Neural cell (in vitro differentiated cells): Measurements from ENCODE around the gene FGF12. TPM values are rescaled to one million over a fixed set of nuclear protein-coding genes. Genes with fewer than 3 reads are reported as not detected.

Source experiments
- H2AFZ ChIP-seq: fragments of 200-600, 300-800 bp; sonication (generic), shearing (Covaris generic); 2 replicates; pipeline ENCODE4 v1.6.0; 2014; ENCODE audit warnings: low read depth, mild to moderate bottlenecking, antibody characterized with exemption, low read length, moderate library complexity
- H3F3A ChIP-seq: fragments of 200-600 bp; shearing (Covaris generic); 2 replicates; pipeline ENCODE4 v1.6.1; 2016; ENCODE audit warnings: mild to moderate bottlenecking, moderate library complexity, mixed read lengths, antibody characterized with exemption, low read length; ENCODE audit not compliant: insufficient read depth, poor library complexity, severe bottlenecking
- H3K27ac ChIP-seq: fragments of 200-600, 300-800 bp; sonication (generic), shearing (Covaris generic); 2 replicates; pipeline ENCODE4 v1.5.1; 2014; ENCODE audit warnings: mild to moderate bottlenecking, low read length, moderate library complexity
- H3K27me3 ChIP-seq: fragments of 300-800, 200-600 bp; sonication (generic), shearing (Covaris generic); 2 replicates; pipeline ENCODE4 v1.6.0; 2014; ENCODE audit warnings: mild to moderate bottlenecking, low read depth, low read length, moderate library complexity; ENCODE audit not compliant: insufficient read depth
- H3K36me3 ChIP-seq: fragments of 300-800, 200-600 bp; sonication (generic), shearing (Covaris generic); 2 replicates; pipeline ENCODE4 v1.5.1; 2014; ENCODE audit warnings: mild to moderate bottlenecking, antibody characterized with exemption, low read length, moderate library complexity; ENCODE audit not compliant: insufficient read depth
- H3K4me2 ChIP-seq: fragments of 300-800, 200-600 bp; sonication (generic), shearing (Covaris generic); 2 replicates; pipeline ENCODE4 v1.6.0; 2014; ENCODE audit warnings: mild to moderate bottlenecking, low read length
- H3K4me3 ChIP-seq: fragments of 300-800, 200-600 bp; sonication (generic), shearing (Covaris generic); 2 replicates; pipeline ENCODE4 v1.5.1; 2014; ENCODE audit warnings: mild to moderate bottlenecking, low read length, moderate library complexity
- H3K79me2 ChIP-seq: fragments of 200-600 bp; shearing (Covaris generic); replicated peaks from 2 replicates; pipeline ENCODE4 v1.6.0; 2014; ENCODE audit warnings: mild to moderate bottlenecking, low read length, moderate library complexity; ENCODE audit not compliant: insufficient read depth
- H3K9ac ChIP-seq: fragments of 300-800, 200-600 bp; sonication (generic), shearing (Covaris generic); 2 replicates; pipeline ENCODE4 v1.6.1; 2016; ENCODE audit warnings: mild to moderate bottlenecking, low read length, mixed read lengths
- H3K9me2 ChIP-seq: fragments of 200-600 bp; shearing (Covaris generic); 2 replicates; pipeline ENCODE4 v1.6.1; 2016; ENCODE audit warnings: mild to moderate bottlenecking, low read length, mixed read lengths; ENCODE audit not compliant: insufficient read depth
- H3K9me3 ChIP-seq: fragments of 200-600, 300-800 bp; sonication (generic), shearing (Covaris generic); 2 replicates; pipeline ENCODE4 v1.6.1; 2016; ENCODE audit warnings: mild to moderate bottlenecking, mixed run types, low read length, moderate library complexity, mixed read lengths
- H4K20me1 ChIP-seq: fragments of 200-600 bp; shearing (Covaris generic); 2 replicates; pipeline ENCODE4 v1.6.1; 2016; ENCODE audit warnings: mild to moderate bottlenecking, mixed run types; ENCODE audit not compliant: insufficient read depth
- EP300 ChIP-seq: fragments of 450-650 bp; conservative IDR thresholded peaks from 2 replicates; pipeline ENCODE4 v1.6.1; 2014; ENCODE audit warnings: antibody characterized with exemption, mild to moderate bottlenecking, moderate library complexity; ENCODE audit not compliant: poor library complexity, severe bottlenecking
- EZH2 ChIP-seq: fragments of 200-600, 300-800 bp; shearing (Covaris generic), sonication (generic); IDR thresholded peaks from 2 replicates; pipeline ENCODE4 v1.6.1; 2014; ENCODE audit warnings: antibody characterized with exemption, low read length, borderline replicate concordance, mild to moderate bottlenecking; ENCODE audit not compliant: insufficient read depth, poor library complexity, severe bottlenecking
- POLR2AphosphoS5 ChIP-seq: IDR thresholded peaks from 2 replicates; pipeline ENCODE4 v1.6.1; 2012
- RAD21 ChIP-seq: fragments of 450-650 bp; conservative IDR thresholded peaks from 2 replicates; pipeline ENCODE4 v1.6.1; 2014; ENCODE audit warnings: antibody characterized with exemption, mild to moderate bottlenecking, moderate library complexity
- REST ChIP-seq: IDR thresholded peaks from 2 replicates; pipeline ENCODE4 v1.6.1; 2012; ENCODE audit warnings: borderline replicate concordance
- SMC3 ChIP-seq: fragments of 450-650 bp; conservative IDR thresholded peaks from 2 replicates; pipeline ENCODE4 v1.6.1; 2014; ENCODE audit warnings: antibody characterized with exemption, mild to moderate bottlenecking, moderate library complexity; ENCODE audit not compliant: poor library complexity
- polyA plus RNA-seq: library from polyadenylated mRNA; depleted of rRNA; stranded (reverse); fragments of >200 nt; gene quantifications from 2 replicates; pipeline ENCODE4 v1.2.3, GENCODE V29; 2014
- TF ChIP-seq, protein P1 (sequence below): fragments of 450-650 bp; IDR thresholded peaks from 2 replicates; pipeline ENCODE4 v1.5.1; 2014; ENCODE audit warnings: antibody characterized with exemption, mild to moderate bottlenecking, moderate library complexity; ENCODE audit not compliant: poor library complexity, severe bottlenecking

FGF12 gene
- polyA plus RNA-seq, 1 donor from 2014 or later = 4.8 TPM

GRCh38 chr3:192409838-192410683, 317.3 kb downstream of the FGF12 start:
- Histone ChIP-seq H3K79me2 (no peaks in the 10 kb centered on the region), H3K9ac (peak overlapping the region; percentile 50), H3K9me2 (no peaks in the 10 kb centered on the region), H3K4me2 (peak overlapping the region; percentile 59), H3F3A (no peaks in the 10 kb centered on the region), H3K9me3 (no peaks in the 10 kb centered on the region), H4K20me1 (no peaks in the 10 kb centered on the region), H3K36me3 (no peaks in the 10 kb centered on the region), H2AFZ (no peak overlapping the region), H3K27ac (no peak overlapping the region), H3K27me3 (peaks cover 68% of the 10 kb centered on the region), H3K4me3 (peak overlapping the region; percentile 81)
- TF ChIP-seq REST (no peak), EZH2 (no peak), SMC3 (no peak), POLR2AphosphoS5 (no peak), RAD21 (peak; percentile 20), EP300 (no peak)
- TF ChIP-seq, protein P1, sequence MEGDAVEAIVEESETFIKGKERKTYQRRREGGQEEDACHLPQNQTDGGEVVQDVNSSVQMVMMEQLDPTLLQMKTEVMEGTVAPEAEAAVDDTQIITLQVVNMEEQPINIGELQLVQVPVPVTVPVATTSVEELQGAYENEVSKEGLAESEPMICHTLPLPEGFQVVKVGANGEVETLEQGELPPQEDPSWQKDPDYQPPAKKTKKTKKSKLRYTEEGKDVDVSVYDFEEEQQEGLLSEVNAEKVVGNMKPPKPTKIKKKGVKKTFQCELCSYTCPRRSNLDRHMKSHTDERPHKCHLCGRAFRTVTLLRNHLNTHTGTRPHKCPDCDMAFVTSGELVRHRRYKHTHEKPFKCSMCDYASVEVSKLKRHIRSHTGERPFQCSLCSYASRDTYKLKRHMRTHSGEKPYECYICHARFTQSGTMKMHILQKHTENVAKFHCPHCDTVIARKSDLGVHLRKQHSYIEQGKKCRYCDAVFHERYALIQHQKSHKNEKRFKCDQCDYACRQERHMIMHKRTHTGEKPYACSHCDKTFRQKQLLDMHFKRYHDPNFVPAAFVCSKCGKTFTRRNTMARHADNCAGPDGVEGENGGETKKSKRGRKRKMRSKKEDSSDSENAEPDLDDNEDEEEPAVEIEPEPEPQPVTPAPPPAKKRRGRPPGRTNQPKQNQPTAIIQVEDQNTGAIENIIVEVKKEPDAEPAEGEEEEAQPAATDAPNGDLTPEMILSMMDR = peak; percentile 46

DNA sequence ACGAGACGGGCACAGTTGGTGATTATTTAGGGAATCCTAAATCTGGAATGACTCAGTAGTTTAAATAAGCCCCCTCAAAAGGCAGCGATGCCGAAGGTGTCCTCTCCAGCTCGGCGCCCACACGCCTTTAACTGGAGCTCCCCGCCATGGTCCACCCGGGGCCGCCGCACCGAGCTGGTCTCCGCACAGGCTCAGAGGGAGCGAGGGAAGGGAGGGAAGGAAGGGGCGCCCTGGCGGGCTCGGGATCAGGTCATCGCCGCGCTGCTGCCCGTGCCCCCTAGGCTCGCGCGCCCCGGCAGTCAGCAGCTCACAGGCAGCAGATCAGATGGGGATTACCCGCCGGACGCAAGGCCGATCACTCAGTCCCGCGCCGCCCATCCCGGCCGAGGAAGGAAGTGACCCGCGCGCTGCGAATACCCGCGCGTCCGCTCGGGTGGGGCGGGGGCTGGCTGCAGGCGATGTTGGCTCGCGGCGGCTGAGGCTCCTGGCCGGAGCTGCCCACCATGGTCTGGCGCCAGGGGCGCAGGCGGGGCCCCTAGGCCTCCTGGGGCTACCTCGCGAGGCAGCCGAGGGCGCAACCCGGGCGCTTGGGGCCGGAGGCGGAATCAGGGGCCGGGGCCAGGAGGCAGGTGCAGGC, 318.0 kb downstream of the FGF12 start:
- Histone ChIP-seq H3K27ac (no peak overlapping the region), H3K4me3 (peak overlapping the region; percentile 81), H3K9ac (peak overlapping the region; percentile 50), H4K20me1 (no peaks in the 10 kb centered on the region), H2AFZ (peak overlapping the region; percentile 16), H3K79me2 (no peaks in the 10 kb centered on the region), H3K4me2 (peak overlapping the region; percentile 59), H3F3A (no peaks in the 10 kb centered on the region), H3K36me3 (no peaks in the 10 kb centered on the region), H3K9me2 (no peaks in the 10 kb centered on the region), H3K9me3 (no peaks in the 10 kb centered on the region), H3K27me3 (peaks cover 68% of the 10 kb centered on the region)
- TF ChIP-seq EZH2 = no peak
- TF ChIP-seq, protein P1 = no peak
- TF ChIP-seq POLR2AphosphoS5 = peak; percentile 18
- no peak for TF ChIP-seq SMC3
